ENCODE measurements around the gene CAMK2A. TPM values are rescaled to one million over a fixed set of nuclear protein-coding genes. Genes with fewer than 3 reads are reported as not detected.
A peak's percentile ranks its signal among the peaks of the same experiment; 100 is the strongest.

Gene CAMK2A
- total and polyA plus RNA-seq, 2 donors (not counting 3 experiments of a cell fraction or from before 2014, with no cell fraction given) = not detected

DNA sequence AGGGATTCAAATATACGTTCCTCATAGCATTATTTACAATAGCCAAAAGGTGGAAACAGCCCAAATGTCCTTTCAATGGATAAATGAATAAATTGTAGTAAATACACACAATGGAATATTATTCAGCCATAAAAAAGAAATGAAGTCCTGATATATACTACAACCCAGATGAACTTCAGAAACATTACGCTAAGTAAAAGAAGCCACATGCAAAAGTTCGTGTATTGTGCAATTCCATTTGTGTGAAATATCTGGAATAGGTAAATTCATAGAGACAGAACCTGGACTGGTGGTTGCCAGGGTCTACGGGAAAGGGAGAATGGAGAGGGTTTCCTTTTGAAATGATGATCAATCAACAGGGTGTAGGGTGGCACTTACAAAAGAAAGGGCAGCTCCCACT lies 25.7 kb upstream of the CAMK2A start:
- TF ChIP-seq POLR2A (IDR thresholded peaks at IDR 0.05; ENCODE audit: low read depth, low read length) = no peak
- TF ChIP-seq, protein P1, sequence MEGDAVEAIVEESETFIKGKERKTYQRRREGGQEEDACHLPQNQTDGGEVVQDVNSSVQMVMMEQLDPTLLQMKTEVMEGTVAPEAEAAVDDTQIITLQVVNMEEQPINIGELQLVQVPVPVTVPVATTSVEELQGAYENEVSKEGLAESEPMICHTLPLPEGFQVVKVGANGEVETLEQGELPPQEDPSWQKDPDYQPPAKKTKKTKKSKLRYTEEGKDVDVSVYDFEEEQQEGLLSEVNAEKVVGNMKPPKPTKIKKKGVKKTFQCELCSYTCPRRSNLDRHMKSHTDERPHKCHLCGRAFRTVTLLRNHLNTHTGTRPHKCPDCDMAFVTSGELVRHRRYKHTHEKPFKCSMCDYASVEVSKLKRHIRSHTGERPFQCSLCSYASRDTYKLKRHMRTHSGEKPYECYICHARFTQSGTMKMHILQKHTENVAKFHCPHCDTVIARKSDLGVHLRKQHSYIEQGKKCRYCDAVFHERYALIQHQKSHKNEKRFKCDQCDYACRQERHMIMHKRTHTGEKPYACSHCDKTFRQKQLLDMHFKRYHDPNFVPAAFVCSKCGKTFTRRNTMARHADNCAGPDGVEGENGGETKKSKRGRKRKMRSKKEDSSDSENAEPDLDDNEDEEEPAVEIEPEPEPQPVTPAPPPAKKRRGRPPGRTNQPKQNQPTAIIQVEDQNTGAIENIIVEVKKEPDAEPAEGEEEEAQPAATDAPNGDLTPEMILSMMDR (IDR thresholded peaks at IDR 0.05; ENCODE audit: extremely low read depth in 1 of 2, insufficient read depth in 1 of 2, low read depth in 1 of 2, low read length in 2 of 2) = no peak
- no peak for TF ChIP-seq MYC (IDR thresholded peaks at IDR 0.05; ENCODE audit: low read depth, low read length)
- TF ChIP-seq EZH2 (IDR thresholded peaks at IDR 0.05; ENCODE audit: borderline replicate concordance, low read depth, low read length, severe bottlenecking) = no peak
- TF ChIP-seq FOS (IDR thresholded peaks at IDR 0.05; ENCODE audit: borderline replicate concordance, insufficient read depth, low read length) = no peak
- no peak for TF ChIP-seq POLR2AphosphoS5 (IDR thresholded peaks at IDR 0.05; ENCODE audit: insufficient read depth, low read depth, low read length)
- TF ChIP-seq JUN (IDR thresholded peaks at IDR 0.05; ENCODE audit: borderline replicate concordance, insufficient read depth, insufficient read length, low read depth) = no peak
- TF ChIP-seq GATA2 (IDR thresholded peaks at IDR 0.05; ENCODE audit: insufficient read depth, insufficient read length, low read depth, low read length) = no peak
- TF ChIP-seq, protein P2, sequence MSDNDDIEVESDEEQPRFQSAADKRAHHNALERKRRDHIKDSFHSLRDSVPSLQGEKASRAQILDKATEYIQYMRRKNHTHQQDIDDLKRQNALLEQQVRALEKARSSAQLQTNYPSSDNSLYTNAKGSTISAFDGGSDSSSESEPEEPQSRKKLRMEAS (IDR thresholded peaks at IDR 0.05; ENCODE audit: insufficient read depth, insufficient read length) = no peak
- Histone ChIP-seq H3K9ac (replicated peaks; ENCODE audit: extremely low read depth, insufficient read depth, low read length) (no peak overlapping the region), H3K27ac (ENCODE audit: insufficient read depth, low read depth, low read length) (no peak overlapping the region), H3K79me2 (ENCODE audit: control insufficient read depth, insufficient read depth, low read length) (no peaks in the 10 kb centered on the region), H3K4me3 (replicated peaks in 1 of 3; ENCODE audit: insufficient read depth in 1 of 3, low read depth in 1 of 3, low read length in 3 of 3) (no peak overlapping the region), H3K36me3 (ENCODE audit: control insufficient read depth in 2 of 2, extremely low read depth in 1 of 2, insufficient read depth in 2 of 2, low read length in 2 of 2) (no peaks in the 10 kb centered on the region), H3K4me1 (ENCODE audit: control insufficient read depth, extremely low read depth, insufficient read depth, low read length) (peaks cover 20% of the 10 kb centered on the region), H4K20me1 (replicated peaks; ENCODE audit: control insufficient read depth, extremely low read depth, insufficient read depth, low read length) (no peaks in the 10 kb centered on the region), H3K9me1 (replicated peaks; ENCODE audit: control insufficient read depth, extremely low read depth, insufficient read depth, low read length) (no peaks in the 10 kb centered on the region), H2AFZ (ENCODE audit: low read depth, low read length) (no peak overlapping the region), H3K4me2 (ENCODE audit: insufficient read depth, low read length) (no peak overlapping the region), H3K27me3 (ENCODE audit: control insufficient read depth in 2 of 2, insufficient read depth in 2 of 2, low read length in 2 of 2) (peaks cover 0 to 5% of the 10 kb centered on the region in 2 experiments), H3K9me3 (replicated peaks; ENCODE audit: control insufficient read depth, insufficient read depth, low read length) (no peaks in the 10 kb centered on the region)
- intact Hi-C loops (cut with micrococcal nuclease) (loop anchor here (5.0 kb wide), 1 partner anchor 48 kb away; no protein-coding TSS in a partner anchor), dilution Hi-C loops (cut with MboI; ENCODE audit: extremely low pct_ligation_motif_present, low sequenced_read_pairs) (no loop called here)
- ChIA-PET POLR2A (no interaction called here), CTCF (no interaction called here)
- BruUV-seq (replicated peaks) = no TSS peak
- FAIRE-seq = peak; percentile 43
- no peak for DNase-seq (ENCODE audit: low read depth, low spot score)

All from endothelial cell of umbilical vein (primary cell).